Erythroblast (primary cell): ENCODE measurements around the gene NBL1.

Experiments
- GATA1 ChIP-seq: IDR thresholded peaks from 2 replicates; pipeline ENCODE4 v1.6.1; 2011; ENCODE audit warnings: low read depth, mild to moderate bottlenecking, control low read depth, low read length, moderate library complexity
- POLR2A ChIP-seq: IDR thresholded peaks from 2 replicates; pipeline ENCODE4 v1.6.1; 2011; ENCODE audit warnings: mild to moderate bottlenecking, low read length

DNA sequence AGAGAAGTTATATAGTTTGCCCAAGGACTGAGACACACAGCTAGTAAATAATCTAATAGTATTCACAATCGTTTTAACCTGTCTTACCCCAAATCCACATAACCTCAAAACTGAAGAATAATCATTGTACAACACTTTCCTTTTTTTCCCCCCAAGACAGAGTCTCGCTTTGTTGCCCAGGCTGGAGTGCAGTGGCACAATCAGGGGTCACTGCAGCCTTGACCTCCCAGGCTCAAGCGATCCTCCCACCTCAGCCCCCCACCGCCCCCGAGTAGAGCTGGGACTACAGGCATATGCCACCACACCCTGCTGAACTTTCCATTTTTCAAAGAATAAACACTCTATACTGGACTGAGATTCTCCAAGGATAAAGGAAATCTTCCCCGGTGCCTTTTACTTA is 28.7 kb upstream of the NBL1 start:
- TF ChIP-seq POLR2A (no peak), GATA1 (no peak)
